ENCODE results near the gene OR1S1.
"Not testable (repeated sequence)": the region's sequence is repeated elsewhere in the genome, so short reads cannot be mapped to it uniquely, and the experiment has no call there.

OR1S1 gene
- total RNA-seq: 0 reads per million in 2 experiments

DNA sequence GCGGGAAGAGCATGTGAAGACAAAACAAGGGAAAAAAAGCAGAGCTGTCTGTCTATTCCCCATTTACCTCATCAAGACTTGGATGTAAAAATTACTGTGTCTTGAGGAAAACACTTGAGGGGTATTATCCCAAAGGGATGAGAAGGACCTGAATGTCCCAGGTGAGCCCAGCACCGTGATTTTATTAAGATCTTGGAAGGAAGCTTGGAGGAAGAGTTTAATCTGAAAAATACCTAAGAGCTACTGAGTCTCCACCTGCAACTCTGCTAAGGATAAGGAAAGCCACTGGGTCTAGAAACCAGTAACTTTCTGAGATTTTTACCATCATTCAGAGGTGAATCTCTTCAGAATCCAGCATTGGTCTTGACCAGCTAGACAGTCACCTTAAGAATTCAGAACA is at the start of gene OR1S1:
Gene OR1S1, plus strand, starts transcription at position 301 of the 400 bp plus-strand sequence.
- DNase-seq (ENCODE audit: low read depth): not testable (repeated sequence)

DNA sequence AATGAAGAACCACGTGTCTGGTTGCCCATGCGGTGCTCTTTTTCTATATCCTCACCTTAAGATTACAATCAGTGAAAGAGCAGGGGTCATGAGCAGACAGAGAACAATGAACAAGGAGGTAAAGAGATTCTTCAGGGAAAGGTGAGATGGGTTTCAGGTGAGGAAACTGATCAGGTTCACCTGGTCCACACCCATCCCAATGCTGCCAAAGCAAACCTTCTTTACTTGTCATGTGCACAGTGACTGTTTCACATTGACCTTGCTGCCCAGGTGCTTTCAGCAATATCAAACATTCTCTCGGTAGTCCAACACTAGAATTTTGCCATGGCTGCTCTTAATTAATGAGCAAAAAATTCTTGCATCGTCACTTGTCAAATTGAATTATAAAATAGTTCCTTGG is 48.1 kb upstream of the OR1S1 start:
- no peak for DNase-seq (ENCODE audit: low read depth)

DNA sequence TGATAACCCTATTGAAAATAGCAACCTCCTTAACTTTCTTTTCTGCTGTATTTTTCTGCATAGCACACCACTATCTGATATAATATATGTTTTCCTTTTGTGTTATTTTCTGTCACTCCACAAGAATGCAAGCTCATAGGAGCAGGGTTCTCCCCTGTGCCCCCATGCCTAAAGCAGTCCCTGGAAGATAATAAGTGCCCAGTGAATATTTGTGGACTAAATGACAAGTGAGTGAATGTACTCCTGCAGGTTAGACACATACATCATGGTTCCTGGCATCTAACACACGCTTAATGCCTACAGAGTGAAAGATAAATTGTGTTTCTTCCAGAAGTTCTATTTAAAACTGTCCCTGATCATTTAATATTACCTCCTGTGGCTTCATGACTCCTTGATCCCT is 47.5 kb upstream of the OR1S1 start:
- no peak for DNase-seq (ENCODE audit: low read depth)

DNA sequence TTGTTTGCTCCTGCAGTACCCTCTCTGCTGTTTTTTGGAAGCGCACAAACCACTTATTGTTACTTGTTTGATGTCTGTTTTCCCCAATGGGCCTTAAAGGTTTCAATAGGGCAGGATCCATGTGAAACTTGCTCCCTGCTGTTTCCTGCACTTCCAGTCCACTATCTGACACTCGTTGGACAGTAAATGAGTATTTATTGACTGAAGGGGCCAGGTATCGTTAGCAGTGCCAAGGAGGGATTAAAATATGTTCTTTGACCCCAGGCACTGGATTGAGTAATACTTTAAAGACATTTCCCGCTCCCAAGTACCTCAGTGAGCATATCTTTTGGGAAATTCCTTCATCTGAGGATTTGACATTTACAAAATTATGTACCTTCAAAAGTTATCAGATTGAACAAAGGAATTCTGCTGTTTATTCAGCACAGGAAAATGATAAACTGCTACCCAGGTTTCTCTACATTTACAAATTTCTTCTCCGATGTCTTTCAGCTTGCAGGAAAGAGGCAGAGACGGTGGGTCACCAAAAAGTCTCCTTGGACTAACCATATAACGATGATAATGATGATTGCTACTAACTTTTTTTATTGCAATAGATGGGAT is 46.9 kb upstream of the OR1S1 start:
- DNase-seq (ENCODE audit: low read depth): no peak

DNA sequence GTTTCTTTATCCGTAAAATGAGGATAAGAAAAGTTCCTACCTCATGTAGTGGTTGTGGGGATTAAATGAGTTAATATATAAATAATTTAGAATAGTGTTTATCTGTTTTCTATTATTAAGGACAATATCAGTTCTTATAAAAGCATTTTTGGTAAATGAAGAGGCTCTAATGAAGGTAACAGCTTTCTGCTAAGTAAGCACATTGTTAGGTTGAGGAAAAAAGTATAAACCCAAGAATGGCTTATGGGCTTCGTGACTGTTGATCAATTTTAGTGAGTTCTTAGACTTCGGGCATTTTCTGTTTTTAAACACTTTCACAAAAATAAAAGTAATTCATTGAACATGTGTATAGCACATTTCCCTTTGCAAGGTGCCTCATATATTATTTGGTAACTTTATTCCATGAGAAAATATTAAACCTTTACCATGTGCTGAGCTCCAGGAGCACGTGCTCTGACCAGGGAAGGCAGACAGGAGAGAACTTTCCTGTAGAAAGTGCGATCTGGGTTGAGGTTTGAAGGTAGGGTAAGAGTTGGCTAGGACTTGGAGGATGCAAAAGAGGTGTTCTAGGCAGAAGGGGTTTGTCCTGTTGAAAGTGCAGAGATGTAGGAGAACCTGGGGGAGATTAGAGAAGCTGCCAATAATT is 35.0 kb upstream of the OR1S1 start:
- no peak for DNase-seq (ENCODE audit: low read depth)

DNA sequence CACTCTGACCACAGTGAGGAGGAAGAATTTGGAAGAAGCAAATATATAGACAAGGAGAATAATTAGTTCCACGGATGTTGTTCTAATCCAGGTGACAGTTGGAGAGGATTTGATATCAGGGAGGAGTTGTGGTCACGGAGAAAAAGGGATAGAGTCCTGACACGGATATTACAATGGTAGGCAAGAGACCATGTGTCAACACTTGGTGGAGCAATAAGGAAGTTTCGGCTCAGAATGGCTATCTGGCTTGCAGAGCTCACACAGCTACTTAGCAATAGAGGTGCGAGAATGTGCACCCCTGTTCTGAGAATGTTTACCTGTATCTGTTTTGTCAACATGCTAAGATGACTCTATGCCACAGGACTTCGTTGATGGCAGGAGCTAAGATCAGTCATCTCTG is 34.1 kb upstream of the OR1S1 start:
- DNase-seq (ENCODE audit: low read depth): no peak

DNA sequence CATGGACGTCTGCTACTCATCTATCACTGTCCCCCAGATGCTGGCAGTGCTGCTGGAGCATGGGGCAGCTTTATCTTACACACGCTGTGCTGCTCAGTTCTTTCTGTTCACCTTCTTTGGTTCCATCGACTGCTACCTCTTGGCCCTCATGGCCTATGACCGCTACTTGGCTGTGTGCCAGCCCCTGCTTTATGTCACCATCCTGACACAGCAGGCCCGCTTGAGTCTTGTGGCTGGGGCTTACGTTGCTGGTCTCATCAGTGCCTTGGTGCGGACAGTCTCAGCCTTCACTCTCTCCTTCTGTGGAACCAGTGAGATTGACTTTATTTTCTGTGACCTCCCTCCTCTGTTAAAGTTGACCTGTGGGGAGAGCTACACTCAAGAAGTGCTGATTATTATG is 32.9 kb upstream of the OR1S1 start:
- DNase-seq (ENCODE audit: low read depth): no peak

DNA sequence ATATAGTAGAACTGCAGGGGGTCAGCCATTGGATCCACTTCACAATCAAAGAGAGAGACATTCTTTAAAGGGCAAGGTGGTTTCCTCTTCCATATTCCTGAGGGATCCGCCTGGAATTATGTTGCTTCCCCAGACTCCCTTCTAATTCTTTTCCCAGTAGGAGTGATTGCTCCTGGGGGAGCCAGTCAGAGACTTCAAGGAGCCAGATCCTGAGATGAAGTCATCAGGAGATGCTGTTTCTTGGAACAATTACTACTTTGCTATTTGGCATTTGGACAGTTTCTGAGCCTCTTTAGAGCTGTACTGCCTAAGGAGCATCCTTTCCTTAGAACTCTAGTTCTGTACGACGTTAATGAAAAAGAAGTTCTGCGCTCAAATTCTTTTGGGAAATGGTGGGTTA is 25.6 kb upstream of the OR1S1 start:
- DNase-seq (ENCODE audit: low read depth): no peak

DNA sequence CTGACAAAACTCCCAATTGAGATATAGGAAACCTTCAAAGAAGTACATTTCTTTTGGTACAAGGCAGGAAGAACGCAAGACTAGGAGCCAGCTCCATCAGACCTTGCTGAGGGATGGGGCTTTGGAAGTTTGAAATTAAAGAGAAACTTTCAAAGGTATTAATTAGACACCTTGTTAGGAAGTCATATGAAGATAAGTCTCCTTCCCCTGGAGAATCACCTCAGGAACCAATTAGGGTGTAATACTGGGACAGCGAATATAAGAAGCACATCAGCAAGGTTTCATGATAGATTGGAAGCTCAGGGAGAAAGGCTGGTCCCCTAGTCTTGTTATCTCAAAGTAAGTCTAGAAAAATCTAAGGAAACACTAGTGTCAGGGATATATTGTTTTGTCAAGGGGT is 23.8 kb upstream of the OR1S1 start, which contains the start of gene OR9Q2:
Gene OR9Q2, plus strand, starts transcription at position 301 of the 400 bp plus-strand sequence. CDS start 1,421 bp downstream, outside the sequence.
- DNase-seq (ENCODE audit: low read depth): no peak

DNA sequence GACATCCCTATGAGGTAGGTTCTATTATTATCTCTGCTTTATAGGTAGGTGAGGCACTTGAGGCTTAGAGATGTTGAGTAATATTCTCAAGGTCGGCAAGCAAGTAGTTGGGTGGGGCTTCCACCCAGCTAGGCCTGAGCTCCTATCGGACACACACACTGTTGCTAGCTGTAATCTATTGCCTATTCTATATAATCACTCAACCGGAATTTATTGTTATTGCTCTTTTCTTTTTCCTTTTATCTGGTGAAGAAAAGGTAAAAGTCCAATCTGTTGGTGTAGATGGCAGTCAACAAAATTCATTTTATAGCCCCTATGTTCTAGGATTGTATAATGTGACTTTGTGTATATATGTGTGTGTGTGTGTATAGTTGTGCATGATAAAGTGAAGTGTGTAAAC is 20.3 kb upstream of the OR1S1 start:
- DNase-seq (ENCODE audit: low read depth): no peak

DNA sequence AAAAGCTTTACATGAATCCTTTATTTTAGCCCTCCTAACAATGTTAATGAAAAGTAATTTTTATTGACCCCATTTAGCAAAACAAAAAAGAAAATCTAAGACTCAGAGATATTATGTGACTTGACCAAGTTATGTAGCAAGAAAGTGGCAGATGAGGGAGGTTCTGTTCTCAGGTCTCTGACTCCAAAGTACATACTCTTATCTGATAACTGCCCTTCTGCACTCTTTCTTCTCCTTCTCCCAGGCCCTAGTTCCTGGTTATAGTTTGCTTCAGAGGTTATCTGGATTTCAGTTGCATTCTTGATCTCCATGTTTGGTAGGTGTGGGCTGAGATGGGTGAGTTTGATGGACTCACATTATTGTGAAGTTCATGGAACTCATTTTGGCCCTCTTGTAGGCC is 19.1 kb upstream of the OR1S1 start:
- DNase-seq (ENCODE audit: low read depth): no peak

DNA sequence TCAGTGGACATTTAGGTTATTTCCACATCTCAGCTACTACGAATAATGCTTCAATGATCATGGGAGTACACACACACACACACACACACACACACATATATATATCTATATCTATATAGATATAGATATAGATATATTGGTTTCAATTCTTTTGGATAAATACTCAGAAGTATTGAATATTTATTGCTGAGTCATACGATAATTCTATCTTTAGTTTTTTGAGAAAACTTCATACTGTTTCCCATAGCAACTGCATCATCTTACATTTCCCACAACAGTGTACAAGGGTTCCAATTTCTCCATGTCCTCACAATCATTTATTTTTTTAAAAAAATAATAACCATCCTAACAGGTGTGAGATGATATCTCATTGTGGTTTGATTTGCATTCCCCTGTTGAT is 16.6 kb upstream of the OR1S1 start:
- no peak for DNase-seq (ENCODE audit: low read depth)

DNA sequence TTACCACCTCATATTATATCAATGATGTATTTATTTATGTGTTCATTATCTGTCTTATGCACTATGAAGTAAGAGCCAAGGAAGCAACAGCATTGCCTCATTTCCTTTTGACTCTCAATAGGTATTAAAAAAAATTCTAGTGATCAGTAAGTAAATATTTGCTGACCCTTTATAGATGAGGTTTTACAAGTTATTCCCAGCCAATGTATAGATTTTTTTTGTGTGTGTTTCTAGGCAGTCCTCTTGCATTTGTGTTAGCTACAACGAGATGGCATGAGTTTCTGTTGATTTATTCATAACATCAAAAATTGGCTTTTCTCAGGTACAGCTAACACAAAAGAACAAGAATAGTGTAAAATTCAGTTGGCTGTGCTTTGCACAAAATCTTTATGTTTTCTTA is 13.2 kb upstream of the OR1S1 start:
- DNase-seq (ENCODE audit: low read depth): no peak

DNA sequence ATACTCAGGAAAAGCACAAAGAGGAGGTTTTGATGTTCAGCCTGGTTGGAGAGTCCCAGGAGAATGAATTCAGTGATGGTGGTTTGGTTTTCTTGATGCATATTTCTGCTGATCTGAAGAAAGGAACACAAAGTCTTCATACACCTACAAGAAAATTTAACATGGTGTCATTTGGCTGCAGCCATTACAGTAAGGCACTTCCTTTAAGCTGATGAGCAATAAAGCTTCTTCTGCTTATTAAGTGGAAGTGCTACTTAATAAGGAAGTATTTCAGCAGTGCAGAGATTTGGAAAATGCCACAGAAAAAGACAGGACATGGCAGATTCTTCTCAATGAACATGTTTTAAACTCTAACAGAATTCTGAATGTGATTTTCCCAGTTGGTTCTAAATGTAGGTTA is 8.5 kb upstream of the OR1S1 start, which contains the start of gene OR1S2:
Gene OR1S2, minus strand, starts transcription at position 101 of the 400 bp plus-strand sequence. Its CDS starts 0 bp downstream, at position 101.
- no peak for DNase-seq (ENCODE audit: low read depth)

DNA sequence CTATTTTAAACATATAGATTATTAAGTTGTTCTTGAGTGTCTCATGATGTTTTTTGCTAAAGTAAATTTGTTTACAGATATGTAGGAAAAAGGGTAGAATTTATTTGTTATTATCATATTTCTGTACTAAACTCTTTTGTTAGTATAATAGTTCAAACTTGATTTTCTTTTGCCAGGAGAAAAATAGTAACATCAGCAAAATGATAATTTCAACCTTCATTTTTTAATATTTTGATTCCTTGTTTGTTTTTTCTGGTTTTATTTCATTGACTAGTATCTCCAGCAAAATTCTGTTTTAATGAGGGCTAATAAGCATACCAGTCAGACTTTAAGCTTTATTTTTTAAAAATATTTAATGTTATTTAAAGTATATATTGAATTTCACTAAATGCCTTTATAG is 4.0 kb downstream of the OR1S1 start:
- DNase-seq (ENCODE audit: low read depth): no peak

DNA sequence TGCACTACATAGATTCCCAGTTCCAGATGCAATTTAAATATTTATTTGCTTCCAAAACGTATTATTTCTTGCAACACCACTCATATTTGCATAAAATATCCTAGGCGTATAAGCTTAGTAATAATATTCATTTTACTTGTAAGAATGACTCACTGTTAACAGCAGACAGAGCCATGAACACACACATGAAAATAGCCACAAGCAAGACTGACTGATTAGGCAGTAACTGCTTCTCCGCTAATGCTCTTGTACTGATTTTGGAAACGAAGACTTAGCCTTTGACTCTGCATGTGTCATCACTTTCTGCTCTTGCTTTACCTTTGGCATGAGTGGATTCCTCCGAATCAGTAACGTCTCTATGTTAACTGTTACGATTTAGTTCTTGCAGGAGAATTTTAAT is 10.2 kb downstream of the OR1S1 start:
- no peak for DNase-seq (ENCODE audit: low read depth)

DNA sequence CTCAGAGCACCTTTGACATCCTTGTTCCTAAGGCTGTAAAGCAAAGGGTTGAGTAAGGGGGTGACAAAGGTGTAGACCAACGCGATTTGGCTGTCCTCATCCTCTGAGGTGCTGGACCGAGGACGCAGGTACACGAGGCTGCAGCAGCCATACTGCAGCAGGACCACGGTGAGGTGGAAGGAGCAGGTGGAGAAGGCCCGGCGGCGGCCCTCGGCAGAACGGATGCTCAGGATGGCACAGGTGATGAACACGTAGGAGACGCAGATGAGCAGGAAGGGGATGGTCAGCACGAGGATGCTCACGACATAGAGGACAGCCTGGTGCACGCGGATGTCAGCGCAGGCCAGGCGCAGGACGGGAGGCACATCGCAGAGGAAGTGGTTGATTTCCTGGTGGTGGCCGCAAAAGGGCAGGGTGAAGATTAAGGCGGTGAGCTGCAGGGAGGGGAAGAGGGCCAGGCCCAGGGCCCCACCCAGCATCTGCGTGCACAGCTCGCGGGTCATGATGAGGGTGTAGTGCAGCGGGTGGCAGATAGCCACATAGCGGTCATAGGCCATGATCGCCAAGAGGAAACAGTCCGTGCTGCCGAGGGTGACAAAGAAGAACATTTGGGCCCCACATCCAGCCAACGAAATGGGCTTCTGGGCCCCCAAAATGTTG is 15.6 kb downstream of the OR1S1 start:
- DNase-seq (ENCODE audit: low read depth): no peak

DNA sequence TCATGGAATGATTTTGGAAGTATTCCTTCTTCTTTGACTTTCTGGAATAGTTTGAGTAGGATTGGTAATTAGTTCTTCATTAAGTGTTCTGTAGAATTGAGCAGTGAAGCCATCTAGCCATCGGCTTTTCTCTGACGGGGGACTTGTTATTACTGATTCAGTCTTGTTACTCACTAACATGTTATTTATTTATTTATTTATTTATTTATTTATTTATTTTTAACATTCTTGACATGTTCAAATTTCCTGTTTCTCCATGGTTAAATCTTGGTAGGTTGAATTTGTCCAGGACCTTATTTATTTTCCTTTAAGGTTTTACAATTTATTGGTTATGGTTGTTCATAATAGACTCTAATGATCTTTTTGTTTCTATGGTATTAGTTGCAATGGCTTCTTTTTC is 31.4 kb downstream of the OR1S1 start:
- no peak for DNase-seq (ENCODE audit: low read depth)

DNA sequence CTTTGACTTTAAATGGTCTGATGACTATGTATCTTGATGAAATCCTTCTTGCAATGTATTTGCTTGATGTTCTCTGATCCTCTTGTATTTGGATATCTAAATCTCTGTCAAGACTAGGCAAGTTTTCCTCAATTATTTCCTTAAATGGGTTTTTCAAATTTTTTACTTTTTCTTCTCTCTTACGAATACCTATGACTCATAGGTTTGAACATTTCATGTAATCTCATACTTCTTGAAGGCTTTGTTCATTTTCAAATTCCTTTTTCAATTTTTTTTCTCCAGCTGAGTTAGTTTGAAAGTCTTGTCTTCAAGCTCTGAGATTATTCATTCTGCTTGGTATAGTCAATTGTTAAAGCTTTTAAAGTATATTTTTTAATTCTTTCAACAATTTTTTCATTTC is 42.4 kb downstream of the OR1S1 start:
- DNase-seq (ENCODE audit: low read depth): no peak

DNA sequence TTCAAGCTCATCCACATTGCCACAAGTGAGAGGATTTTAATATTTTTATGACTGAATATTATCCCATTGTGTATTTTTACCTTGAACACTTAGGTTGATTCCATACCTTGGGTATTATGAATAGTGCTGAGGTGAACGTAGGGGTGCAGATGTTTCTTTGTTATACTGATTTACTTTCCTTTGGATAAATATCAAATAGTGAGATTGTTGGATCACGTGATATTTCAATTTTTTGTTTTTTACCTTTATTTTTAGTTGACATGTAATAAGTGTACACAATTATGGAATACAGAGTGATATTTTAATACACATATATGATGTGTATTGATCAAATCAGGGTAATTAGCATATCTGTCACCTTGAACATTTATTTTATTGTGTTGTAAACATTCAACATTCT is 47.5 kb downstream of the OR1S1 start:
- DNase-seq (ENCODE audit: low read depth): no peak

All from T follicular helper cell (primary cell).